Measurements from ENCODE around the gene NRF1.
"Not testable (repeated sequence)": the region's sequence is repeated elsewhere in the genome, so short reads cannot be mapped to it uniquely, and the experiment has no call there.

Gene NRF1

DNA sequence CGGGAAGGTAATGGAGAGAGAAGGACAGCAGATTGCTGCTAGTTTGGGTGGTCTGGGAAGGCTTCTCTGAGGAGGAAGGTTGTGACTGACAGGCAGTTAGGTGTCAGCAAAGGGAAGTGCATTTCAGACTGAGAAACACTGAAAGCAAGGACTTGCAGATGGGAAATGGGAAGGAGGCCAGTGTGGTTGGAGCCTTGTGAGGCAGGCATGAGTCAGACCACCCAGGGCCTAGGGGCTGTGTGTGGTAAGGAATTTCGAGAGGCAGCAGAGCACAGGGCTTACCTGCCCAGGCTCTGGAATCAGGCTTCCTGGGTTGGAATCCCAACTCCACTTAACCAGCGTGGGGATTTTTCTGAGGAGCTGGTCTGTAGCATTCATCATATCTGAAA is 53.5 kb downstream of the NRF1 start:
- Mint-ChIP-seq H3K27ac (peak overlapping the region in 1 of 2 donors; percentile 42), H3K9me3 (peaks cover 6 to 10% of the 10 kb centered on the region in 2 donors), H3K4me3 (no peak overlapping the region), H3K4me1 (ENCODE audit: low read depth in 2 of 2) (peaks cover 2 to 16% of the 10 kb centered on the region in 2 donors), H3K27me3 (no peaks in the 10 kb centered on the region), H3K36me3 (ENCODE audit: insufficient read depth) (peaks cover 22% of the 10 kb centered on the region)
- ATAC-seq (replicated peaks) (no peak), DNase-seq (no peak)

DNA sequence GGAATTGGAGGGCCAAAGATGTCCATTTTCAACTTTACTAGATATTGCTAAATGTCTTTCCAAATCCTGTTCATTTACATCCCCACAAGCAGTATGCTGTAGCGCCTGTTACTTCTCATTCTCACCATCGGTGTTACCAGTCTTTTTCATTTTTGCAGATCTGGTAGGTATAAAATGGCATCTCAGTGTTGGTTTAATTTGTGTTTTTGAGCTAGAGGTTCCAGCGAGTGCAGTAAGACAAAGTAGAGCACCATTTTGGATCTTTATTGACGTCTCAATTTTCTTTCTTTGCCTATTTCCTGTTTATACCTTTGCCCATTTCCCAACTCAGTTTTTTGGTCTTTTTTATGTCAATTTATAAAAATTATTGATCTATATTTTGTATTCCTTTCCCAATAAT is 55.6 kb downstream of the NRF1 start:
- ATAC-seq (replicated peaks): no peak
- Mint-ChIP-seq H3K4me3 (no peak overlapping the region), H3K36me3 (ENCODE audit: insufficient read depth) (peaks cover 6% of the 10 kb centered on the region), H3K27ac (no peak overlapping the region), H3K27me3 (no peaks in the 10 kb centered on the region), H3K4me1 (ENCODE audit: low read depth in 2 of 2) (peaks cover 0 to 16% of the 10 kb centered on the region in 2 donors), H3K9me3 (peaks cover 0 to under 1% of the 10 kb centered on the region in 2 donors)
- DNase-seq: no peak

DNA sequence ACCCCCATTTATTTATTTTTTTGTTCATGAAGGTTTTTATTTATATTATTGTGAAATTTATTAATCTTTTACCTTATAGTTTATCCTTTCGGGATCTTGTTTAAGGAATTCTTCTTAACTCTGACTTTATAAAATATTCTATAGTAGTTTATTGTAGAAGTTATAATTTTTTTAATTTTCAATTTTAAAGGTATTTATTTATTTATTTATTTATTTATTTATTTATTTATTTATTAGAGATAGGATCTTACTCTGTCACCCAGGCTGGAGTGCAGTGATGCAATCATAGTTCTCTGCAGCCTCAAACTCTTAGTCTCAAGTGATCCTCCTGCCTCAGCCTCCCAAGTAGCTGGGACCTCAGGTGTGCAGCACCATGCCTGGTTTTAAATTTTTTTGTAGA is 56.0 kb downstream of the NRF1 start:
- Mint-ChIP-seq H3K4me1 (ENCODE audit: low read depth in 2 of 2) (peaks cover 0 to 16% of the 10 kb centered on the region in 2 donors), H3K9me3 (no peaks in the 10 kb centered on the region), H3K4me3 (no peak overlapping the region), H3K36me3 (ENCODE audit: insufficient read depth) (peaks cover 6% of the 10 kb centered on the region), H3K27me3 (no peaks in the 10 kb centered on the region), H3K27ac (peak overlapping the region in 1 of 2 donors; percentile 13)
- ATAC-seq (replicated peaks) (no peak), DNase-seq (no peak)

DNA sequence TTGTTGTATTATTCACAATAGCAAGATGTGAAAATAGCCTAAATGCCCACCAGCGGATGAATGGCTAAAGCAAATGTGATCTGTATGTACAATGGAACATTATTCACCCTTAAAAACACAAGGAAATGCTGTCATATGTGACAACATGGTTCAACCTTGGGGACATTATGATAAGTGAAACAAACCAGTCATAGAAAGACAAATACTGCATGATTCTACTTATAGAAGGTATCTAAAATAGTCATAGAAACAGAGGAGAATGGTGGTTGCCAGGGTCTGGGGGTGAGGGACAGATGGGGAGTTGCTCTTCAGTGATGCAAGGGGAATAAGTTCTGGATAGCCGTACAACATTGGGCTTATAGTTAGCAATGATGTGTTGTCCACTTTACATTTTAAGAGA is 58.4 kb downstream of the NRF1 start:
- no peak for ATAC-seq (replicated peaks)
- Mint-ChIP-seq H3K27me3 (no peaks in the 10 kb centered on the region), H3K4me3 (no peak overlapping the region), H3K27ac (no peak overlapping the region), H3K9me3 (no peaks in the 10 kb centered on the region), H3K4me1 (ENCODE audit: low read depth in 2 of 2) (peaks cover 0 to 7% of the 10 kb centered on the region in 2 donors), H3K36me3 (ENCODE audit: insufficient read depth) (peaks cover 11% of the 10 kb centered on the region)
- no peak for DNase-seq

DNA sequence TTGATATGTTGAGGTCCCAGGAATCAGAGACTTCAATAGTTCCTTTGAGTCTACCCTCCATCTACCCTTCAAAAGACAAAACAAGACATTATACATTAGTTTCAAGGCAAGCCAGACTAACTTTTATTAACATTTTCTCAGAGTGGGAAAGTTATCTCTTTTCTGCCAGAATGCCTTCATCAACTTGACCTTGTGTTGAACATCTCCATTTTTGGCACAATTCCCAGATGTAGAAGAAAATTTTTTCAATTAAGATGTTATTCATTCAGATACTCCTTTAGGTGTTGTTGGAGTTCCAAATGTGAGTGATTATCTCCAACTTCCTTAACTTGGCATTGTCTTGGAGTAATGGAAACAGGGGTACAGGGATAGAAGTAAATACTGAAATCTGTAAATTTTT is 59.1 kb downstream of the NRF1 start:
- Mint-ChIP-seq H3K36me3 (ENCODE audit: insufficient read depth) (peaks cover 18% of the 10 kb centered on the region), H3K4me3 (no peak overlapping the region), H3K27ac (no peak overlapping the region), H3K27me3 (no peaks in the 10 kb centered on the region), H3K4me1 (ENCODE audit: low read depth in 2 of 2) (peaks cover 0 to 10% of the 10 kb centered on the region in 2 donors), H3K9me3 (no peaks in the 10 kb centered on the region)
- DNase-seq (no peak), ATAC-seq (replicated peaks) (no peak)

DNA sequence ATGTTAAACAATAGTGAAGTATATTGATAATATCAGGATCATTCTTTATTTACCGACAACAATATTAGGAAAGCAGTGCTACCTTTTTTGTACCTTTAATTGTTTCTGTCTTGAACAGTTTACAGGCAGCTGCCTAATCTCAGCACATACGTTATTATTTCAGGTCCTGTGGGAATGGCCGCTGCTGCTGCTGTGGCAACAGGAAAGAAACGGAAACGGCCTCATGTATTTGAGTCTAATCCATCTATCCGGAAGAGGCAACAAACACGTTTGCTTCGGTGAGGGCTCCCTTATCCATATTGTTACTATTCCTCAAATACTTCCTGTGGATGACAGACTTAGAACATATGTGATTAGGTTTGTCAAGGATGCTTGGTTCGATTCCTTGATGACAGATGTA is 59.7 kb downstream of the NRF1 start:
- no peak for ATAC-seq (replicated peaks)
- Mint-ChIP-seq H3K27ac (no peak overlapping the region), H3K27me3 (no peaks in the 10 kb centered on the region), H3K9me3 (no peaks in the 10 kb centered on the region), H3K4me3 (no peak overlapping the region), H3K36me3 (ENCODE audit: insufficient read depth) (peaks cover 21% of the 10 kb centered on the region), H3K4me1 (ENCODE audit: low read depth in 2 of 2) (peaks cover 0 to 10% of the 10 kb centered on the region in 2 donors)
- no peak for DNase-seq

DNA sequence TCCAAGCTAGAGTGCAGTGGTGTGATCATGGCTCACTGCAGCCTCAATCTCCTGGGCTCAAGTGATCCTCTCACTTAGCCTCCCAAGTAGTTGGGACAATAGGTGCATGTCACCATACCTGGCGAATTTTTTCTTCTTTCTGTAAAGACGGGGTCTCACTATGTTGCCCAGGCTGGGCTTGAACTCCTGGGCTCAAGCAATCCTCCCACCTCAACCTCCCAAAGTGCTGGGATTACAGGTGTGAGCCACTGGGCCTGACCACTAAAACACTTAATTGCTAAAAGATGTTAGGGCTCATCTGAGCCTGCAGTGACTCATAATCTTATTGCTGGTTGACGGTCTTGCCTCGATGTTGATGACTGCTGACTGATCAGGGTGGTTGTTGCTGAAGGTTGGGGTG is 63.0 kb downstream of the NRF1 start:
- not testable (repeated sequence) for H3K27me3 Mint-ChIP-seq; H3K4me1 Mint-ChIP-seq (ENCODE audit: low read depth in 2 of 2); ATAC-seq (replicated peaks); H3K27ac Mint-ChIP-seq; H3K9me3 Mint-ChIP-seq; H3K4me3 Mint-ChIP-seq; DNase-seq
- H3K36me3 Mint-ChIP-seq (ENCODE audit: insufficient read depth): peaks cover 40% of the 10 kb centered on the region

DNA sequence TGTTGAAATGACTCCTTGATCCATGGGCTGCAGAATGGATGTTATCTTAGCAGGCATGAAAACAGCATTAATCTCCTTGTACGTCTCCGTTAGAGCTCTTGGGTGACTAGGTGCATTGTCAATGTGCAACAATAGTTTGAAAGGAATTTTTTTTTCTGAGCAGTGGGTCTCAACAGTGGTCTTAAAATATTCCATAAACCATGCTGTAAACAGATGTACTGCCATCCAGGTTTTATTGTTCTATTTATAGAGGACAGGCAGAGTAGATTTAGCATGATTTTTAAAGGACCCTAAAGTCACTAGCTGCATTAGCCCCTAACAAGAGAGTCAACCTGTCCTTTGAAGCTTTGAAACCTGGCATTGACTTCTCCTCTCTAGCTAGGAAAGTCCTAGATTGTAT is 64.0 kb downstream of the NRF1 start:
- no peak for DNase-seq
- H3K27ac Mint-ChIP-seq: no peak overlapping the region
- ATAC-seq (replicated peaks): no peak
- no peaks in the 10 kb centered on the region for H3K27me3 Mint-ChIP-seq
- H3K4me3 Mint-ChIP-seq: no peak overlapping the region
- peaks cover 0 to 11% of the 10 kb centered on the region in 2 donors for H3K4me1 Mint-ChIP-seq (ENCODE audit: low read depth in 2 of 2)
- no peaks in the 10 kb centered on the region for H3K9me3 Mint-ChIP-seq
- H3K36me3 Mint-ChIP-seq (ENCODE audit: insufficient read depth): peaks cover 40% of the 10 kb centered on the region

DNA sequence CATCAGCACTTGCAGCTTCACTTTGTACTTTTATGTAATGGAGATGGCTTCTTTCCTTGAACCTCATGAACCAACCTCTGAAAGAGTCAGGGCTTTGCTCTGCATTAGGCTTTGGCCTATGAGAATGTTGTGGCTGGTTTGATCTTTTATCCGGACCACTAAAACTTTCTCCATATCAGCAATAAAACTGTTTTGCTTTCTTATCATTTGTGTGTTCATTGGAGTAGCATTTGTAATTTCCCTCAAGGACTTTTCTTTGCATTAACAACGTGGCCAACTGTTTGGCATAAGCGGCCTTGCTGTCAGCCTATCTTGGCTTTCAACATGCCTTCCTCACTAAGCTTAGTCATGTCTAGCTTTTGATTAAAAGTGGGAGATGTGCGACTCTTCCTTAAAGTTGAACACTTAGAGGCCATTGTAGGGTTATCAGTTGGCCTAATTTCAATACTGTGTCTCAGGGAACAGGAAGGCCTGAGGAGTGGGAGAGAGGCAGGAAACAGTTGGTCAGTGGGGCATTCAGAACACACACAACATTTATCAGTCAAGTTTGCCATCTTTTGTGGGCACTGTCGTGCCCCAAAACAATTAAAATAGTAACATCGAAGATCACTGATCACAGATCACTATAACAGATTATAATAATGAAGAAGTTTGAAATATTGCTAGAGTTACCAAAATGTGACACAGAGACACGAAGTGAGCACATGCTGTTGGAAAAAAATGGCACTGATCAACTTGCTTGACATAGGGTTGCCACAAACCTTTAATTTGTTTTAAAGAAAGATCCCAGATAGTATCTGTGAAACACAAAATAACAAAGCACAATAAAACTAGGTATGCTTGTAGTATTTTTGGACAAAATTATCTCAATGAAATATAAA is 64.7 kb downstream of the NRF1 start:
- Mint-ChIP-seq H3K36me3 (ENCODE audit: insufficient read depth) (peaks cover 40% of the 10 kb centered on the region), H3K9me3 (no peaks in the 10 kb centered on the region), H3K27me3 (no peaks in the 10 kb centered on the region), H3K4me1 (ENCODE audit: low read depth in 2 of 2) (peaks cover 0 to 18% of the 10 kb centered on the region in 2 donors), H3K27ac (no peak overlapping the region), H3K4me3 (no peak overlapping the region)
- no peak for DNase-seq
- no peak for ATAC-seq (replicated peaks)

DNA sequence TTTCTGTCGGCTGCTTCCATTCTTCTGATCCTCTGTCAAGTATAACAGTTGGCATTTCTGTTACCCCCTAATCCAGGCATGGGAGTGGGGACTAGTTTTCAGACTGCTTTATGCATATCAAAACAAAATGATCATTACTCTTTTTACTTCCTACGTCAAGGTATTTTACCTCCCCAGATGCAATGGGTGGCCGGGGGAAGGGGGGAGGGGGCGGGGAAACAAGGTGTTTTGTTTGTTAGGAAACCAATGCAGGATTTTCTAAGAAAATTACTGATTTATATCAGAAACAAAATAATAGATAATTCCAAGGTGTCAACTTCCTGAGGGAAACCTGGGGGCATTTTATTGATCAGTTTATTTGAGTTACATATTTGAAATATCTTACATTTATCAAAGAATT is 66.3 kb downstream of the NRF1 start:
- peaks cover 40% of the 10 kb centered on the region for H3K36me3 Mint-ChIP-seq (ENCODE audit: insufficient read depth)
- no peaks in the 10 kb centered on the region for H3K9me3 Mint-ChIP-seq
- DNase-seq: no peak
- no peaks in the 10 kb centered on the region for H3K27me3 Mint-ChIP-seq
- no peak overlapping the region for H3K27ac Mint-ChIP-seq
- H3K4me1 Mint-ChIP-seq (ENCODE audit: low read depth in 2 of 2): peaks cover 0 to 18% of the 10 kb centered on the region in 2 donors
- ATAC-seq (replicated peaks): no peak
- no peak overlapping the region for H3K4me3 Mint-ChIP-seq

DNA sequence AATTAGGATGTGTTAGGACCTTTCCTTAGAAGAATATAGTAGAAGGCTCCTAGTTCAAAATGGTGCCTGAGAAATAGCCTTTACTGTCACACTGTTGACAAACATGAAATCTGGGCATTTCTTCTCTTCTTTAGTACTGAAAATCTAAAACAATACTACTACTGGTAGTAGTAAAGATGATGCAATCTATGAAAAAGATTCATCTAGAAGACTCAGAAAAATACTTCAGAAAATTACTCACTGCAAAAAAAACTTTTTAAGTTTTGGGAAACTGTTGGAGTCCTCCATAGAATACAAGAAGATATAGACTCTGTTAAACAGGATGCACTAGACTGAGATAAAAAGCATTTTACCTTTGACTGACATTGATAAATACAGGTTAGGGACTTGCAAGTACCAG is 67.1 kb downstream of the NRF1 start:
- DNase-seq (no peak), ATAC-seq (replicated peaks) (no peak)
- H3K36me3 Mint-ChIP-seq (ENCODE audit: insufficient read depth): peaks cover 46% of the 10 kb centered on the region
- peaks cover 0 to 18% of the 10 kb centered on the region in 2 donors for H3K4me1 Mint-ChIP-seq (ENCODE audit: low read depth in 2 of 2)
- H3K27me3 Mint-ChIP-seq: no peaks in the 10 kb centered on the region
- no peak overlapping the region for H3K27ac Mint-ChIP-seq
- H3K4me3 Mint-ChIP-seq: no peak overlapping the region
- H3K9me3 Mint-ChIP-seq: no peaks in the 10 kb centered on the region

DNA sequence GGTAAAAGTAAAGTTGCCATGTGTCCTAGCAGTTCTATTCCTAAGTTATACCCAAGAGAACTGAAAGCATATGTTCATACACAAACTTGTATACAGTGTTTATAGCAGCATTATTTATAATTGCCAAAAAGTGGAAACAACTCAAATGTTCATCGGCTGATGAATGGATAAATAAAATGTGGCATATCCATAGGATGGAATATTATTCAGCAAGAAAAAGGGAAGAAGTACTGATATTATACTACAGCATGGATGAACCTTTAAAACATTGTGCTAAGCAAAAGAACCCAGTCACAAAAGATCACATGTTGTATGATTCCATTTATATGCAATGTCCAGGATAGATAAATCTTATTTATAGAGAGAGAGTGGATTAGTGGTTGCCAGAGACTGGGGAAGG is 68.9 kb downstream of the NRF1 start:
- ATAC-seq (replicated peaks): no peak
- Mint-ChIP-seq H3K9me3 (no peaks in the 10 kb centered on the region), H3K36me3 (ENCODE audit: insufficient read depth) (peaks cover 30% of the 10 kb centered on the region)

DNA sequence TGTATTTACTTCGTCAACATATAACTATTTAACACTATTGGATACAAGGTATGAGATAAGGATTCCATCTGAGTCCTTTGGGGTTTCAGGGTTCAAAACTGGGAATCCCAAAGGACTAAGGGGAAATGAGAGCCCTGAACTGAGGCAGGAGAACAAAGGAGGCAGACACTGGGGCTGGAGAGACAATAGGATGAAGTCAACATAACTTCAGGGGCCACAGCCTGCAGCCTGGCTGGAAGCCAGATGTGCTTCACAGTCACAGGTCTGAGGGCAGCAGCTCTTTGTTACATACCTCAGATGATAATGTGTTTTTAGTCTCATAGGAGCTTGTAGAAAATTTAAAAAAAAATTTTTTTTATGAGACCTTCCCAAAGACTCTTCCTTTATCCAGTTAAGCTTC is 73.3 kb downstream of the NRF1 start:
- H3K27me3 Mint-ChIP-seq: no peaks in the 10 kb centered on the region
- H3K9me3 Mint-ChIP-seq: no peaks in the 10 kb centered on the region
- H3K4me3 Mint-ChIP-seq: no peak overlapping the region
- ATAC-seq (replicated peaks) (no peak), DNase-seq (no peak)
- peaks cover 6% of the 10 kb centered on the region for H3K36me3 Mint-ChIP-seq (ENCODE audit: insufficient read depth)
- peaks cover 2 to 15% of the 10 kb centered on the region in 2 donors for H3K4me1 Mint-ChIP-seq (ENCODE audit: low read depth in 2 of 2)
- H3K27ac Mint-ChIP-seq: no peak overlapping the region

More for the DNA sequence above, 68.9 kb downstream of the NRF1 start:
- peaks cover 0 to 12% of the 10 kb centered on the region in 2 donors for H3K4me1 Mint-ChIP-seq (ENCODE audit: low read depth in 2 of 2)
- H3K27ac Mint-ChIP-seq: no peak overlapping the region
- H3K4me3 Mint-ChIP-seq: no peak overlapping the region
- H3K27me3 Mint-ChIP-seq: no peaks in the 10 kb centered on the region
- no peak for DNase-seq

DNA sequence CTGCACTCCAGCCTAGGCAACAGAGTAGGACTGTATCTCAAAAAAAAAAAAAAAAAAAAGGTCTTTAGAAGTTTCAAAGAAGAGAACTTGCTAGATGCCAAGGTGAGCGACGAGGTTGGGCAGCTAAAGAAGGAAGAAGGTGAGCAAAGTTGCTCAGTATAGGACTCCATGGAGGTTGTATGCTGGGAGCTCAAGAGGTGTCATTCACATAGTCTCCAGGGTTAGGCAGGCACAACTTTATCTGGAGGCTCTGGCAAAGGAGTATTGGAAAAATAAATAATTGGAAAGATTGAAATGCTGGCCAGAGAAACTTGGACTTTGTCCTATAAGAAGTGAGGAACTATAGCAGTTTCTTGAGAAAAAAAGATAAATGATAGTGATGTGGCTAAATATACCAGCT is 74.5 kb downstream of the NRF1 start:
- Mint-ChIP-seq H3K4me3 (no peak overlapping the region), H3K27me3 (no peaks in the 10 kb centered on the region), H3K36me3 (ENCODE audit: insufficient read depth) (peaks cover 11% of the 10 kb centered on the region), H3K9me3 (no peaks in the 10 kb centered on the region), H3K27ac (no peak overlapping the region), H3K4me1 (ENCODE audit: low read depth in 2 of 2) (peaks cover 2 to 7% of the 10 kb centered on the region in 2 donors)
- ATAC-seq (replicated peaks): no peak
- no peak for DNase-seq
